ENCODE data around the gene CDSN.

- TF ChIP-seq CTCF (IDR thresholded peaks at IDR 0.05) (no peak), EP300 (IDR thresholded peaks at IDR 0.05) (no peak), POLR2A (IDR thresholded peaks at IDR 0.05; ENCODE audit: low read length) (no peak)
- TF ChIP-seq, protein P1, sequence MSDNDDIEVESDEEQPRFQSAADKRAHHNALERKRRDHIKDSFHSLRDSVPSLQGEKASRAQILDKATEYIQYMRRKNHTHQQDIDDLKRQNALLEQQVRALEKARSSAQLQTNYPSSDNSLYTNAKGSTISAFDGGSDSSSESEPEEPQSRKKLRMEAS (IDR thresholded peaks at IDR 0.05): no peak
Observed at GRCh38 chr6:31168606-31169005, 48.4 kb upstream of the CDSN start.

Data from A549 (cell line).